ENCODE measurements around the gene MORN1.

The MORN1 gene

DNA sequence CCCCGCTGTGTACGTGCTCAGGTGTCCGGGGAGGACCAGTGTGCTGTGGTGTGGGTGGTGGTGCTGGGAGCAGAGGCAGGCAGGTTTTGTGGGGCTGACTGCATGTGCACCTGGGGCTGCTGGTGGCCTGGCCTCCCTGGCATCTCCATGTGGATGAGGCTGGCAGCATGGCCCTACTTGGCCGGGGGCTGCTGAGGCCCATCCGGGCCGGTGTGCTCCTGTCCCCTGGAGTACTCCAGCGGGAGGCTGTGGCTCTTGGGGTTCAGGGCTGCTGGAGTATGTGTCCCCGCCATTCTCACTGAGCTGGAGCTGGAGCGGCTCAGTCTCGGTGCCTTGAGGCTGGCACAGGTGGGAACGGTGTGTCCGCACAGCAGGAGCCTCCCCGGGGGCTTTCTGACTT lies 41.8 kb upstream of the MORN1 start:
- Histone ChIP-seq H3K27me3 (replicated peaks; ENCODE audit: control insufficient read depth, insufficient read depth, low read length) (no peaks in the 10 kb centered on the region), H3K4me3 (replicated peaks; ENCODE audit: low read depth, low read length) (no peak overlapping the region), H3K36me3 (ENCODE audit: control insufficient read depth, insufficient read depth, low read length) (no peaks in the 10 kb centered on the region)
- TF ChIP-seq, protein P1, sequence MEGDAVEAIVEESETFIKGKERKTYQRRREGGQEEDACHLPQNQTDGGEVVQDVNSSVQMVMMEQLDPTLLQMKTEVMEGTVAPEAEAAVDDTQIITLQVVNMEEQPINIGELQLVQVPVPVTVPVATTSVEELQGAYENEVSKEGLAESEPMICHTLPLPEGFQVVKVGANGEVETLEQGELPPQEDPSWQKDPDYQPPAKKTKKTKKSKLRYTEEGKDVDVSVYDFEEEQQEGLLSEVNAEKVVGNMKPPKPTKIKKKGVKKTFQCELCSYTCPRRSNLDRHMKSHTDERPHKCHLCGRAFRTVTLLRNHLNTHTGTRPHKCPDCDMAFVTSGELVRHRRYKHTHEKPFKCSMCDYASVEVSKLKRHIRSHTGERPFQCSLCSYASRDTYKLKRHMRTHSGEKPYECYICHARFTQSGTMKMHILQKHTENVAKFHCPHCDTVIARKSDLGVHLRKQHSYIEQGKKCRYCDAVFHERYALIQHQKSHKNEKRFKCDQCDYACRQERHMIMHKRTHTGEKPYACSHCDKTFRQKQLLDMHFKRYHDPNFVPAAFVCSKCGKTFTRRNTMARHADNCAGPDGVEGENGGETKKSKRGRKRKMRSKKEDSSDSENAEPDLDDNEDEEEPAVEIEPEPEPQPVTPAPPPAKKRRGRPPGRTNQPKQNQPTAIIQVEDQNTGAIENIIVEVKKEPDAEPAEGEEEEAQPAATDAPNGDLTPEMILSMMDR (IDR thresholded peaks at IDR 0.05; ENCODE audit: insufficient read depth, low read length, poor library complexity, severe bottlenecking): no peak
- DNase-seq (ENCODE audit: extremely low read depth, insufficient read length): no peak

DNA sequence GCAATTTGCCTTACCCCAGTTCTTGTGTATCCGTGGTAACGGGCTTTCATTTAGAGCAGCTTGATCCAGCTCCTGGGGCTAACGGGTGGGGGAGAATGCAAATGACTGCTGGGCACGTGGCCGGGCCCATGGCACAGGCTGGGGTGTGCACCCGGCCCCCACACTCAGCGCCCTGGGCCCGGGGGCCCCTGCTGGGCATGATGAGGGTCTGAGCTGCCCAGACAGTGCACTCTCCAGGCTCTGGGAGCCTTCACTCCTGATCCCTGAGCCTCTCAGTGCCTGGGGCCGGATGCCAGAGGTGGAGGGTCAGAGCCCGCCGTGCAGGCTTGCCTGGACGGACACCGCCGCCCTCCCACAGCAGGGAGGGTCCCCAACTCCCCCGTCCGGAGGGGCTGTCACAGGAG lies 41.1 kb upstream of the MORN1 start:
- no peaks in the 10 kb centered on the region for H3K27me3 ChIP-seq (replicated peaks; ENCODE audit: control insufficient read depth, insufficient read depth, low read length)

DNA sequence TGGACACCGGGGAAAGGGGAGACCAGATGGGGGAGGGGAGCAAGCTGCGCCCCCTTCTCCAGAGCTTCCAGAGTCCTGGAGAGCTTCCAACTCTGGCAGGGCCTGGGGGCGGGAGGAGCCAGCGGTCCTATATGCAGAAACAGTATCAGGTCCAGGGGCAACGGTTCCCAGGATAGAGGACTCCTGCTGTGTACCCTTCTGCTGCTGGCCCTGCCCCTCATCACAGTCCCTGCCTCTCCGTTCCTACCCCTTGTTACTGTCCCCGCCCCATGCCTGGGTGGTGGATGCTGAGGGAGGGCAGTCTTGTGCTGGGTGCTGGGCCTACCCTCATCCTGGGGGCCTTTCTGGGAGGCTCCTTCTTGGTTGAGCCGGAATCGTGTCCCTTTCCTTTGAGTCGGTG lies 40.2 kb upstream of the MORN1 start:
- TF ChIP-seq, protein P1 (IDR thresholded peaks at IDR 0.05; ENCODE audit: insufficient read depth, low read length, poor library complexity, severe bottlenecking): no peak
- no peaks in the 10 kb centered on the region for H3K27me3 ChIP-seq (replicated peaks; ENCODE audit: control insufficient read depth, insufficient read depth, low read length)
- no peak overlapping the region for H3K4me3 ChIP-seq (replicated peaks; ENCODE audit: low read depth, low read length)
- no peak for DNase-seq (ENCODE audit: extremely low read depth, insufficient read length)
- no peaks in the 10 kb centered on the region for H3K36me3 ChIP-seq (ENCODE audit: control insufficient read depth, insufficient read depth, low read length)

More for the DNA sequence above, 41.1 kb upstream of the MORN1 start:
- no peaks in the 10 kb centered on the region for H3K36me3 ChIP-seq (ENCODE audit: control insufficient read depth, insufficient read depth, low read length)
- no peak for DNase-seq (ENCODE audit: extremely low read depth, insufficient read length)
- TF ChIP-seq, protein P1 (IDR thresholded peaks at IDR 0.05; ENCODE audit: insufficient read depth, low read length, poor library complexity, severe bottlenecking): no peak
- H3K4me3 ChIP-seq (replicated peaks; ENCODE audit: low read depth, low read length): no peak overlapping the region

GRCh38 chr1:2431103-2431502 lies 39.7 kb upstream of the MORN1 start:
- no peak for DNase-seq (ENCODE audit: extremely low read depth, insufficient read length)
- Histone ChIP-seq H3K4me3 (replicated peaks; ENCODE audit: low read depth, low read length) (no peak overlapping the region), H3K36me3 (ENCODE audit: control insufficient read depth, insufficient read depth, low read length) (no peaks in the 10 kb centered on the region), H3K27me3 (replicated peaks; ENCODE audit: control insufficient read depth, insufficient read depth, low read length) (no peaks in the 10 kb centered on the region)
- TF ChIP-seq, protein P1 (IDR thresholded peaks at IDR 0.05; ENCODE audit: insufficient read depth, low read length, poor library complexity, severe bottlenecking): no peak

GRCh38 chr1:2430592-2430973 lies 39.2 kb upstream of the MORN1 start:
- no peaks in the 10 kb centered on the region for H3K27me3 ChIP-seq (replicated peaks; ENCODE audit: control insufficient read depth, insufficient read depth, low read length)
- H3K4me3 ChIP-seq (replicated peaks; ENCODE audit: low read depth, low read length): no peak overlapping the region
- DNase-seq (ENCODE audit: extremely low read depth, insufficient read length): no peak
- no peaks in the 10 kb centered on the region for H3K36me3 ChIP-seq (ENCODE audit: control insufficient read depth, insufficient read depth, low read length)
- TF ChIP-seq, protein P1 (IDR thresholded peaks at IDR 0.05; ENCODE audit: insufficient read depth, low read length, poor library complexity, severe bottlenecking): no peak

Data from GM06990 (cell line).